HG03175 (cell line): ENCODE results near the gene SOX10.

Experiments used
- ATAC-seq: cut with Tn5 transposase; IDR thresholded peaks from one replicate; pipeline ENCODE4 v1.9.1; 2021; ENCODE audit warnings: mild to moderate bottlenecking, moderate library complexity; ENCODE audit not compliant: unreplicated experiment

SOX10 gene

DNA sequence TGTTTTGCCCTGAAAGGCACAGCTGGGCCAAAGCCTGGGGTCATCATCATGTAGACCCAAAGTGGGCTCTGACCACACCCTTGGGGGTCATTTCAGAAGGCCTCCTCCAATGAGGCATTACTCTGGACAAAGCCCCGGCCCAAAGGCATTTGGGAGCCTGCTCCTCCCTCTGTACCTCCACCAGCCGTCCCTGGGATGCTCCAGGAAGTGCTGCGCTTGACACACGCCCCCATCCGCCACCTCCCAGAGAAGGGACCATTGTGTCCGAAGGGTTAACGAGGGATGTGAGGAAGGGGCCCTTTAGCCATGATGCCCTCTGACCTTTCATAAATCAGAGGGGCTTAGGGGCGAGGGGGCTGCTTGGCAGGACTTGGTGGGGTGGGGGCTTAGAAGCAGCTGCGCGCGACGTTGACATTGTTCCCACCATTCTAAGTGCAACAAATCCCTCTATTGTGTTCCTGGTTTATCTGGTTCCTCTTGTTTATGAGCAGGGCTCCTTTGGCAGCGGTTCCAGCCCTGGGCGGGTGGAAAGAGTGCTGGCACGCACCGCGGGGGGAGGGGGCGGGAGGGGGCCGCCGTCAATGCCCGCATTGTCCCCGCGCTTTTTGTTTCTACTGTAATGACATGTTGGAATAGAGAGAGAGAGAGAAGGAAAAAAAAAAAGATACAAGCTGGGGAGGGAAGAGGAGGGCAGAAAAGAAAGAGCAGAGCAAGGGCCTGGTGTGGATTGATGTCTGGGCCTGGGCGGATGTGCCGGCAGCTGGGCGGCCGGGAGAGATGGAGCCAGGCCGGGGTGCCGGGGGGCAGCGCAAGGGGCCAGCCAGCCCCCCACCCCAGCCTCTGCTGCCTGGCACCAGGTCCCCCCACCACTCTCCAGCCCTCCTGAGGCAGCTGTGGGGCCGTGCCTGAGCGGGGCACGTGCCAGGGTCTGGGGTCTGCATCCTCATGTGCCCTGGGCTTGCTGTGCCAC is 32.1 kb upstream of the SOX10 start:
- no peak for ATAC-seq

DNA sequence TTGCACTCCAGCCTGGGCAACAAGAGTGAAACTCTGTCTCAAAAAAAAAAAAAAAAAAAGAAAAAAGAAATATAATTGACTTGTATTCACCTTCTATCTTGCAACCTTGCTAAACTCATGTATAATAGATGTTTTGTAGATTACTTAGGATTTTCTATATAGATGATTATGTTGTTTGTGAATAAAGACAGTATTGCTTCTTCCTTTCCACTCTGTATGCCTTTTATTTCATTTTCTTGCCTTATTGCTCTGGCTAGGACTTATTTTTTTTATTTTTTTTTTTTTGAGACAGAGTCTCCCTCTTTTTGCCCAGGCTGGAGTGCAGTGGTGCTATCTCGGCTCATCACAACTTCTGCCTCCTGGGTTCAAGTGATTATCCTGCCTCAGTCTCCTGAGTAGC is 29.7 kb upstream of the SOX10 start:
- ATAC-seq: no peak

DNA sequence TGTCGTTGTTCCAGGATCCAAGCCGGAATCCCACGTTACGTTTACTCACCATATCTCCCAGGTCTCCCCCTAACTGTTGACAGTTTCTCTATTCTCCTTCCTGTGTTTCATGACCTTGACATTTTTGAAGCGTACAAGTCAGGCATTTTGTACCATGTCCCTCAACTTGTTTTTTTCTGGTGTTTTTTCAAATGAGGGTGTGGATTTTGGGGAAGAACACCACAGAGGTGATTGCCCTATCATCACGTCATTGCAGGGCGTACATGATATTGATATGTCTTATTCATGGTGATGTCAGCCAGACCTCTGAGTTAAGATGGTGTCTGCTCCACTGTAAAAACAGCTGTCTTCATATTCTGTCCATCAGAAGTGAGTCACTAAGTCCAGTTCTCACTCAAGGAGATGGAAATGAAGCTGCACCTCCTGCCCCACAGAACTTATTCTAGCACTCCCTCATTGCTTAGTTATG is 28.3 kb upstream of the SOX10 start:
- ATAC-seq: no peak

DNA sequence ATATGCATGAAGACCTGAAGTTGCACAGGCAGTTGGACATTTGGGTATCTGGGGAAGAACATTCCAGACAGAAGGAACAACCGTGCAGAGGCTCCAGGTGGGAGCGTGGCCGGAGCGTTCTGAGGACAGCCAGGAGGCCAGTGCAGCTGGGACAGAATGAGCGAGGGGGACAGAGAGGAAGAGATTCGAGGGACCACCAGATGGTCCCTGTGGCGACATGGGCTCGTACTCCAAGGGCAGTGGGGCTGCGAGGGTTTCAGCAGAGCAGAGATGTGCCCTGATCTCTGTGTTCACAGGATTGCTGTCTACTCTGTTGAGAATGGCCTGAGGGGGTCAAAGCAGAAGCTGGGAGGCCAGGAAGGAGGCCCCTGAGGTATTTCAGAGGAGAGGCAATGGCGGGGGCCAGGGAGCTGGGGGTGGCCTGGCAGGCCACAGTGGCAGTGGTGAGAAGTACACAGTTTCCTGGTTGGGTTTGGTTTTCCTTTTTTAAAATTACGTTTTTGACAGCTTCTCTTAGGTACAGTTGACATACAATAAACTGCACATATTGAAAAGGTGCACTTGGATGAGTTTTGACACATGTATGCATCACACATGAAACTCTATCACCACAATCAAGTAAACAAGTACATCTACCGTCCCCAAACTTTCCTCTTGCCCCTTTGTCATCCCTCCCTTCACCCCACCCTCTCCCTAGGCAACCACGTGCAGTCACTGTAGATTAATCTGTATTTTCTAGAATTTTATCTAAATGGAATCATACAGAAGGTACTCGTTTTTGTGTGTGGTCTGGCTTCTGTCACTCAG is 24.8 kb upstream of the SOX10 start:
- no peak for ATAC-seq

DNA sequence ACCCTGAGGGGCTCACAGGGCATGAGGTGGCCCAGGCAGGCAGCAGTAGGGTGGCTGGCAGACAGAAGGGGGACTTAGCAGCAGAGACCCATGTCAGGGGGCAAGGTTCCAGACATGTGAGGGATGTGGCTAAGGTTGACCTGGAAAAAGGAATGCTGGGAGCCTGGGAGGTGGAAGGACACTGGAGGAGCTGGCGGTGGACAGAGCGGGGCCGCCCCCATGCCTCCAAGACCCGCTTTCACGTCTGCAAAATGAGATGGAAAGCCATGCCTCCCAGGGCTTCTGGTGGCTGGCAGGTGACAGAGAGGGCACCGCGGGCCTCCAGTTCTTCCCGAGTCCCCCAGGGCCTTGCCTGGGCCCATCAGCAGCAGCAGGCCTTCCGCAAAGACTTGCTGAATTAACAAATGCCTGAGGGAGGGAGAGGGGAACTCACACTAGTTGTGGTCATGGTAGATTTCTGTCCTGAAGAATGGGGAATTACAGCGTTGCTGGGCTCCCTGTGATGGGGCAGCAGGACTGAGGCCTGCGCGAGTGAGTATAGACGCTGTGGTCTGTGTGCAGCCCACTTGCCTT is 23.1 kb upstream of the SOX10 start:
- no peak for ATAC-seq

DNA sequence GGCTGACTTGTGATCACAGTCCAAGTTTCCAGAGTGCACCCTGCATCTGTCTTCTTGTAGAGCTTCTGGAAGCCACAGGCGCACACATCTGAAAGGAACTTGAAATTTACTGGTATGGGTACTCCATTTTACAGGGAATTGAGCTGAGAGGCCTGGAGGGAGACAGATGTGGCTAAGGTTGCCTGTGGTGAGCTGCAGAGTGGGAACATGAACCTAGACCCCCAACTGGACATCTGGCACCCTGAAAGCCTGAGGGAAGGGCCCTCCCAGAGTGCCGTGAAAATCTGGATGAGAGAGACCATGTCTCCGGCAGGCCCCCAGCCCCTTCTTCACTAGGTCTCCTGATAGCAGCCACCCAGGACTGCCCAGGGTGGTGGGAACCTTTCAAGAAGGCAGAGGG is 22.6 kb upstream of the SOX10 start:
- no peak for ATAC-seq

DNA sequence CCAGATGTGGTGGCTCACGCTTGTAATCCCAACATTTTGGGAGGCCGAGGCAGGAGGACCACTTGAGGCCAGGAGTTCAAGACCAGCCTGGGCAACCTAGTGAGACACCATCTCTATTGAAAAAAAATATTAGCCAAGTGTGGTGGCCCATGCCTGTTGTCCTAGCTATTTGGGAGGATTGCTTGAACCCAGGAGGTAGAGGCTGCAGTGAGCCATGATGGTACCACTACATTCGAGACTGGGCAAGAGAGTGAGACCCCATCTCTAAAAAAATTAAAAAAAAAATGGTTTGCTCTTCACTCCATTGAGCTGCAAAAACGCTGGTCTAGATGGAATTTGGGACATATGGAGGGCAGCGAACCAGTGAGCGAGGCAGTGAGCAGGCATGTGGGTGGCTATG is 21.6 kb upstream of the SOX10 start:
- ATAC-seq: no peak

DNA sequence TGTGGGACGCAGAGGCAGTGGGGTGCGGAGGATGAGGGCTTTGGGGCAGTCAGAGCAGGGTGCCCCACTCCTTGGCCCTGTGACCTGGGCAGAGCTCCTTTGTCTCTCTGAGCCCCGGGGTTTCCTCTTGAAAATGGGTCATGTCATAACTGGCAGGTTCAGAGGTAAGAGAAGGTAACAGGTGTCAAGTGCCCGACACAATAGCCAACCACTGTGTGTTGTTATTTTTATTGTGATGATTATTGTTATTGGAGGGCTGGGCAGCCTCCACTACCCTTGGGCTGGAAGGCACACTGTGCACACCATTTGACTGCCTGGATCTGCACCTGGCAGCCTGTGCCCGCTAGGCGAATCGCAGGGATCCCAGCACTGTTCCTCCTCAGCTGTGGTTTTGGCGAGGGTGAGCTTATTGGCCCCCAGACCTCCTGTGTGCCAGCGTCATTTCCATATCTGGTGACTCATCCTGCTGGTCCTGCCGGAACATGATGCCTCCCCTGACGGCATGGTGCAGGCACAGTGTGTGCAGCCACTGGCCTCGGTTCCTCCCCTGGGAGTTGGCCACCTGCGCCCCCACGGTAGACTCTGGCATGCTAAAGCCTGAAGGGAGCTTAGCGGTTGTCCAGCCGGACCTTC is 15.4 kb upstream of the SOX10 start:
- no peak for ATAC-seq

DNA sequence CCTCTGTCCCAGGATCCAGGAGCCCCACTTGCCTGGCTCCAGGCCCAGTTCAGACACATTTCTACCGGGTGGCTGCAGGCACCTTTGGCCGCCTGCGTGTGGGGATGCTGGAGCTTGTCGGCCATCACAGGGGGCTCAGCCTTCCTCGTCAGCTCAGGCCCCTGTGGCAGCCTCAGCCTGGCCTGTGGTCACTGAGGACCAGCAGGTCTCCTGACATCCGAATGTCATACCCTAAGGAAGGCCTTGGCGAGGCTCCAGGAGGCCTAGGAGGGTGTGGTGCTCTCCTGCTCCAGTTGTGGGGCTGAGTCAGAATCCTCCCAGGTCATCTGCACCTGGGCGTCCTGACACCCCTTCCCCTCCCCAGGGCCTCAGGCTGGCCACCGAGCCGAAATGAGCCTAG is 14.9 kb upstream of the SOX10 start:
- ATAC-seq: no peak

DNA sequence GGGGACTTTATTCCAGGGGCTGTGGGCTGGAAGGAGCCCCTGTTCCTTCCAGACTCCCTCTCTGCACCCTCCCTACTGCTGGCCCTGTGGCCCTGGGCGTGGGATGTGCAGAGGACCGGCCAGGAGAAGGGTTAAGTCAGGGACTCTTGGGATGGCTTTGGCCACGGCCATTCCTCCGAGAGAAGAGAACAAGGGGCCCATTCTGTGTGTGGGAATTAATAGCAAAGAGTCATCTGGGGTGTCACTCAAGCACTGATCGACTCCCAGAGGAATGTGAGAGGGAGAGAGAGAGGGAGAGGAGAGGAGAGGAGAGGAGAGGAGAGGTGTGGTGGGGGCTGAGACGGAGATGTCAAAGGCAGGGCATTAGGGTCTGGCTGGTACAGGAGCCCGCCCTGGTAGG is 14.2 kb upstream of the SOX10 start:
- ATAC-seq: no peak

DNA sequence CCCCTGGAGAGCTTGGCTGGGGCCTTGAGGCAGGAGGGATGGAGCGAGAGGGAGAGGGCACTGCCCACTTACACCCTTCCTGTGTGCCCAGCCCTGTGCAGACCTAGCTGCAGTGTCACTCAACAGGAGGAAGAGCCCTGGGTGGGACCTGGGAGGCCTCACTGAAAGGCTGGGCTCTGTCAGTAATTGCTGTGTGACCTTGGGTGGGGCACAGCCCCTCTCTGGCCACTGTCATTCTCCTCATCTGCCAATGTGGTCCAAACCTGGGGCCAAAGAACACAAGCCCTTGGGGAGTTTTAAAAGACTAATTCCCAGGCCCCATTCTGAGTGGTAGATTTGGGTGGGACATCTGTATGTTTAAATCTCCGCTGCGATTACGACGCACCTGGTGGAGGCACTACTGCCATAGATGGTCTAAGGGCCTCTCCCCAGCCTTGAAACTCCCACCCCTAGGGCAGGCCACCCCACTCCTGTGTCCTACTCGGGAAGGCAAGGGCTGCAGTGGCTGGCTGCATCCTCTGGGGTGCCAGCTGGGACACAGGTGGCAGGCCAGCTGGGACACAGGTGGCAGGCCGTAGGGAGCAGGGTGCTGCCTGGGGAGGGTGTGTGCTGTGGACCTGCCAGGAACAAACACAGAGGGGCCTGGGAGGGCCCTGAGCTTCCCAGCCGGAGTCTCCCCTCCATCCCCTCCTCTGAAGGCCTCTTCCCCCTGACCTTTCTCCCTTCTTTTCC is 12.3 kb upstream of the SOX10 start:
- ATAC-seq: no peak

DNA sequence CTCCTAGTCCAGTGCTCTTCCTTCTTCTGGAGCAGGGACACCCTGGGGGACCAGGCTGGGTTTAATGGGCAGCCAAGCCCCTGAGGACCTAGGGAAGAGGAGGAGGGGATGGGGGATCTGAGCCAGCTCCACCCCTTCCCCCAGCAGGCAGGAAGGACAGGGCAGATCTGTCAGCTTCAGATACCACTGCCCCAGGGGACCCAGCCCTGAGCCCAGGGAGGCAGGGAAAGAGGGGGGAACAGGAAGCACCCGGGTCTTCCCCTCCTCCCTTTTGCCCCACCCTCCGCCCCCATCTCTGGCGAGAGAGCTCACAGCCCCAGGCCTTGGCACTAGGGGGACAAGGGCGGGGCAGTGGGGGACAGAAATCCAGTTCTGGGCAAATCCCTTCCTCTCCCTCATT is 11.7 kb upstream of the SOX10 start:
- no peak for ATAC-seq

DNA sequence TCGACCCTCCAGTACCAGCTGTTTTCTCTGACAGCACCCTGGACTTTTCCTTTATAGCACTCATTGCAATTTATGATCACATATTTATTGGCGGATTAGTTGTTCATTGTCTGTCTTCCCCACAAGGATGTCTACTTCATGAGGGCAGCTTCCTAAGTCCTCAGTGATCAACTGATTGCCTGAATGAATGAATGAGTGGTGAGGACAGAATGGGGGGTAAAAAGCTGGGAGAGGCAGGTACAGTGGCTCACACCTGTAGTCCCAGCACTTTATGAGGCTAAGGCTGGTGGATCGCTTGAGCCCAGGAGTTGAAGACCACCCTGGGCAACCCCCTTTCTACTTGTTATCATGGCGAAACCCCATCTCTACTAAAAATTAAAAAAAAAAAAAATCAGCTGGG is 11.1 kb upstream of the SOX10 start:
- ATAC-seq: no peak

DNA sequence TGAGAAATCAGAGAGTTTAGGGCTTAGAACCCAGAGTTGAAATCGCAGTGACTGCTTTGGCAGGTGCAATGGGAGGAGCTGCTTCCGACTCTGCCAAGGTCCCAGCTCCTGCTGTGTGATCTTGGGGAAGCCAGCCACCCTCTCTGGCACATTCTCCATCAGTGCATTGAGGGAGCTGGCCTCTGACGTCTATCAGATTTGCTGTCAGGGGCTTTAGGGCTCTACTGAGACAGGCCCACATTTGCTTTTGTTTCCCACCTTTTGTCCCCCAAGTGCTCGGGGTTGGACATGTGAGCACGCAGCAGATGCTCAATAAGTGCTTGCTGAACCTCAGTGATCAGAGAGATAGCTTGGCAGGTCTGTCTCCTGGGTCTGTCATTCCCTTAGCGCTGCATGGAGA is 10.6 kb upstream of the SOX10 start:
- no peak for ATAC-seq

DNA sequence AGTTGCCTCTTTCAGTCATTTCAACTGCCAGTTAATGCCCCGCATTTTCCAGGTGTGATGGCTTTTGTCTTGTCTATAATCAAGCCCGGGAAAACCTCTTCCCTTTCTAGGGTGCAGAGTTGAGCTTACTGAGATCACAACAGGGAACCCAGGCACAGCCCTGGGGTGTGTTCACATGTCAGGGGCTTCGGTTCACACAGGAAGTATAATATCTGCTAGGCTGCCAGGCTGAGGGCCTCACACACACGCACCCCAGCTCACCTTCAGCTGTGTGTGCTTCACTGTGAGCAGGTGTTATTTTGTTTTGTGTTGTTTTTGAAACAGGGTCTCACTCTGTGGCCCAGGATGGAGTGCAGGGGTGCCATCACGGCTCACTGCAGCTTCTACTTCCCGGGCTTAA is 9.7 kb upstream of the SOX10 start:
- ATAC-seq: no peak

DNA sequence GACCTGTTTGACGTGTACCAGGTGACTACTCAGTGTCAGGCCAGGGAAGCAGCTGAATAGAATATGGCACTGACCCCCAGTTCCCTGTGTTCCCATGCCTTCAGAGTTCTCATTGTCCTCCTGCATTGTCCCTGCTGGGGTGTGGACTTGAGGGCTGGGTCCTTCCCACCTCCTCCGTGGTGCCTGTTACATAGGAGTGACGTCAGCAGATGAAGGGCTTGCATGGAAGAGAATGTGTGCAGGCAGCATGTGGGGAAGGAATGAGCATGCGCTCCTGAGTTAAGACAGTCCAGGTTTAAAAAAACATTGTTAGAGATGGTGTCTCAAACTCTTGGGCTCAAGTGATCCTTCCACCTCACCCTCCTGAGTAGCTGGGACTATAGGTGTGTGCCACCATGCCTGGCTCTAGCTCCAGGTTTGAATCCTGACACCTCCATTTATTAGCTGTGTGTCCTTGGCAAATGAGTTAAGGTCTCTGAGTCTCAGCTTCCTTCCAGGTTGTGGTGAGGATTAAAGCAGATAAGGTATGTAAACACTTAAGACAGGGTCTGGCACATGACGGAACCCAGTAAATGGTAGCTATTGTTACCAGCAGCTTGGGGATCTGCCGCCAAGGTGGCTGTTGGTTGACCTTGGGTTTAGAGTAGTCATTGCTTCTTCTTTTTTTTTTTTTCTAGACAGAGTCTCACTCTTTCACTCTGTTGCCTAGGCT is 7.5 kb upstream of the SOX10 start:
- no peak for ATAC-seq

DNA sequence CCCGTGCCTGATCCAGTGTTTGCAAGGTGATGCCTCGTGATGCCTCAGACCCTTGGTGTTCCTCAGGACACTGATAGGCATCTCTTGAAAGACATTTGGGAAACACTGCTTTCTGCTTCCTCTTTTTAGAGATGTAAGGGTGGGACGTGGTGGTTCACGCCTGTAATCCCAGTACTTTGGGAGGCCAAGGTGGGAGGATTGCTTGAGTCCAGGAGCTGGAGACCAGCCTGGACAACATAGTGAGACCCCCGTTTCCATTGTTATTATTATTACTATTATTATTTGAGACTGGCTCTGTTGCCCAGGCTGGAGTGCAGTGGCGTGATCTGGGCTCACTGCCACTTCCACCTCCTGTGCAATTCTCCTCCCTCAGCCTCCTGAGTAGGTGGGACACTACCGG is 6.5 kb upstream of the SOX10 start:
- ATAC-seq: no peak

DNA sequence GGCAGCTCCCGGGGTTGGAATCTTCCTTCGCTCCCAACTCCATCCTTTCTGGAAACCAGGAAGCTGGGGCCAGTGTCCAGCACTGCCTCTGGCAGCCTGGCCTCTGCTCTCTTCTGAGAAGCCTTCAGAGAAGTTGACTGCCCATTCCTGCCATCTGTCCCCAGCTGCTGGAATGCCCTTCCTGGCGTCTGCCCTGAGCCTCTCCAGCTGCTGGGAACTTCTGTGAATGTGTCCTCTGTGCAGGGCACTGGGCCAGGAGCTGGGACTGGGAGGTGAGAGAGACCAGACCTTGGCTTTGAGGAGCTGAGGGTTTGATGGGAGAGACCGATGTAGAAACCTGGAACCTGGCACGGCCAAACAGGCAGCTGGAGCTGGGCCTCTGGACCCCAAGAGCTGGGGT is 5.9 kb upstream of the SOX10 start:
- ATAC-seq: no peak

DNA sequence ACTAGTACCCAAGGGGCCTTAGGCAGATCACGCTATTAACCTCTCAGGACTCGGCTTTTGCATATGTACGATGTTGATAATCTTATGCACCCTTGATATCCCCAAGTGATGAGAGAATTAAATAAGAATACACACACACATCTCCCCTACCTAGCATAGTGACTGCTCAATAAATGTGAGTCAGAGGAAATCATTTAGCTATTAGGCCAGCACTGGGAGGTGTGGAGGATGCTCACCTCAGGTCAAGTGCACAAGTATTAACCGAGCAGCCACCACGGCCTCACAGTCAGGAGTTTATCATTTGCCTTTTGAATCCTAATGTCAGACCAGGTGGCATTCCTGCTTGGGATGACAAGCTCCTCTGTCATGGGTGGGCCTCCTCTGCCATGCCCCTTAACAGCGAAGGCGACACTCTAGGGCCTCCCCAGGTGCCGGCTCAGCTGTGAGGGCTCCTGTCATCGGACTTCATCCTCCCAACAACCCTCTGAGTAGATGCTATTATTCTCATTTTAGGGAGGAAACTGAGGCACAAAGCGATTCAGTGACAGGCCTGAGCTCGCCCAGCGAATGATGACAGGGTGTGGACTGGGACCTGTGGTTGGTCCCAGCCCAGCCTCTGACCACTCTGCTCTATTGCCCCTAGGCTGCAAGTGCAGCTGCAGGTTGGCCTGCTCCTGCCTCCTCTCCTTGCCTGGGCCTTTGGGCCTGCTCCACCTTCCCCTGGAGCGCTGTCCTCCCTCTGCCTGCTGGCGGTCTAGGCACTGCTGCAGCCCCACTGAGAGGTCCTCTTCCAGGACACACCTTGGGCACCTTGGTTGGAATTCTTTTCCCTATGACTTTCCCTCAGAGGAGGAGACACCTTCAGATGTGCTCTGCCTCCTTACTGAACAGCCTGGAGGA is 5.0 kb upstream of the SOX10 start:
- no peak for ATAC-seq
